Ishikawa (cell line): Measurements from ENCODE around the gene SGK1.

Experiments
- CEBPB ChIP-seq: IDR thresholded peaks from 2 replicates; pipeline ENCODE4 v1.6.1; 2012
- CREB1 ChIP-seq: IDR thresholded peaks from 2 replicates; pipeline ENCODE4 v1.6.1; 2012; ENCODE audit warnings: low read depth
- EP300 ChIP-seq: IDR thresholded peaks from 2 replicates; pipeline ENCODE4 v1.6.1; 2012; ENCODE audit warnings: borderline replicate concordance
- FOXM1 ChIP-seq: IDR thresholded peaks from 2 replicates; pipeline ENCODE4 v1.6.1; 2012; ENCODE audit warnings: low read depth, borderline replicate concordance
- MAX ChIP-seq: IDR thresholded peaks from 2 replicates; pipeline ENCODE4 v1.6.1; 2012
- RAD21 ChIP-seq: IDR thresholded peaks from 2 replicates; pipeline ENCODE4 v1.6.1; 2012; ENCODE audit warnings: low read depth
- REST ChIP-seq: IDR thresholded peaks from 2 replicates; pipeline ENCODE4 v1.6.1; 2012; ENCODE audit warnings: low read depth, mild to moderate bottlenecking
- TAF1 ChIP-seq: IDR thresholded peaks from 2 replicates; pipeline ENCODE4 v1.6.1; 2012; ENCODE audit warnings: low read depth, mild to moderate bottlenecking
- TEAD4 ChIP-seq: IDR thresholded peaks from 2 replicates; pipeline ENCODE4 v1.6.1; 2012
- USF1 ChIP-seq: IDR thresholded peaks from 2 replicates; pipeline ENCODE4 v1.6.1; 2012

GRCh38 chr6:134247231-134247833 lies 70.6 kb downstream of the SGK1 start:
- TF ChIP-seq TAF1 (no peak), CEBPB (no peak), MAX (no peak), TEAD4 (no peak), USF1 (no peak), EP300 (no peak), CREB1 (no peak), RAD21 (no peak), REST (no peak), FOXM1 (no peak)
